PC-9 (cell line): ENCODE data around the gene APCDD1L.

Experiments used
- EZH2 ChIP-seq: fragments of 200-600 bp; sonication (generic); IDR thresholded peaks from 2 replicates; pipeline ENCODE4 v1.8.0; 2017; ENCODE audit warnings: antibody characterized with exemption, low read depth
- TF ChIP-seq, protein P1 (sequence below): fragments of 200-600 bp; sonication (generic); conservative IDR thresholded peaks from 2 replicates; pipeline ENCODE4 v1.6.1; 2017; ENCODE audit warnings: mixed run types, antibody characterized with exemption, mild to moderate bottlenecking, moderate library complexity

DNA sequence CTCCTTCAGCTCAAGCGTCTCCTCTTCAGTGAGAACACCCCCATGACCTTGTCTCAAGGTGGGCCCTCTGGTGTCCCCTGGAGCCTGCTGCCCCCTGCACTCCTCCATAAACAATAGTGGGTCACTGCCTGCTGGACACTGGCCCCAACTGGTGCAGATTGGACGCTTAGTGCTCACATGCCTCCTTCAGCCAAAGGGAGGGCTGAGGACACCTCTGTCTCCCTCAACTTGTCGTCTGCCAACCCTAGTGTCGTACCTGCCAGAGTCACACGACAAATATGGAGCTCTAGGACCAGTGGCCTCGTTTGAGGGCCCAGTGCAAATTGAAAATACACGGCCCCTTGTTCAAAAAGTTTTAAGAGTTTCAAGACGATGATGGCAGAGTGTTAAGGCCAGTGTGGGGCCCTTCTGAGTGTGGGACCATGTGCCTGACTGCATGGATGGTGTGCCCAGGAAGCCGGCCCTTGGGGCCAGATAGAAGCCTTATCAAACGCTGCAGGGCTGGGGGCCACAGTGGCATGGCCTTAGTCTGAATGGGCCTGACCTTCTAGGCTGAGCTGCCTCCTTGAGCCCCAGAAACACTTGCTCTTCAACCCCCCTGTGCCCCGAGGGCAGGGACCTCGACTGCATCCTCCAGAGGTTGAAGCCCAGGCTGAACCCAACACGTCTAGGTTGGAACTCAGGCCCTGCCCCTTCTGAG is 20.1 kb downstream of the APCDD1L start:
- TF ChIP-seq, protein P1, sequence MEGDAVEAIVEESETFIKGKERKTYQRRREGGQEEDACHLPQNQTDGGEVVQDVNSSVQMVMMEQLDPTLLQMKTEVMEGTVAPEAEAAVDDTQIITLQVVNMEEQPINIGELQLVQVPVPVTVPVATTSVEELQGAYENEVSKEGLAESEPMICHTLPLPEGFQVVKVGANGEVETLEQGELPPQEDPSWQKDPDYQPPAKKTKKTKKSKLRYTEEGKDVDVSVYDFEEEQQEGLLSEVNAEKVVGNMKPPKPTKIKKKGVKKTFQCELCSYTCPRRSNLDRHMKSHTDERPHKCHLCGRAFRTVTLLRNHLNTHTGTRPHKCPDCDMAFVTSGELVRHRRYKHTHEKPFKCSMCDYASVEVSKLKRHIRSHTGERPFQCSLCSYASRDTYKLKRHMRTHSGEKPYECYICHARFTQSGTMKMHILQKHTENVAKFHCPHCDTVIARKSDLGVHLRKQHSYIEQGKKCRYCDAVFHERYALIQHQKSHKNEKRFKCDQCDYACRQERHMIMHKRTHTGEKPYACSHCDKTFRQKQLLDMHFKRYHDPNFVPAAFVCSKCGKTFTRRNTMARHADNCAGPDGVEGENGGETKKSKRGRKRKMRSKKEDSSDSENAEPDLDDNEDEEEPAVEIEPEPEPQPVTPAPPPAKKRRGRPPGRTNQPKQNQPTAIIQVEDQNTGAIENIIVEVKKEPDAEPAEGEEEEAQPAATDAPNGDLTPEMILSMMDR, result no peak
- TF ChIP-seq EZH2, result no peak
